ENCODE measurements around the gene SLC25A21.

DNA sequence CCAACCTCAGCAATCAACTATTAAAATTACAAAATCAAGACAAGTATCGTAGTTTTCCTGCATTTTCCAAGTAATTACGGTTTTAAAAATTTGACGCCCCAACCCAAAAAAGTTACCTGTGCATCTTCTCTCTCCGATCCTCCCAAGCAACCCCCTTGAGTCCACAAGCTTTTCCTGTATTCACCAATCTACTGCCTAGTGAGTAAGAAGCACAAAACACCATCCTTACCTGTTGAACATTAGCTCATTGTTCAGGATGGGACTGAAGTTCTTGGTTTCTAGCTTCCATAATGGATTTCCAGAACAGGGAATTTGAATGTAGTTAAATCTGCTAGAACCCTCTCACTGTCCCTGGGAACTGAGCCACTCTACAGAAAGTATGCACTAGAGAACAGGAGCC, 348.8 kb downstream of the SLC25A21 start:
- TF ChIP-seq POLR2A (IDR thresholded peaks at IDR 0.05) (no peak), EP300 (IDR thresholded peaks at IDR 0.05) (no peak)

All from ovary (tissue), 1 donor.